ENCODE measurements around the gene CNGA4.
"Not testable (repeated sequence)": the region's sequence is repeated elsewhere in the genome, so short reads cannot be mapped to it uniquely, and the experiment has no call there.

Gene CNGA4

DNA sequence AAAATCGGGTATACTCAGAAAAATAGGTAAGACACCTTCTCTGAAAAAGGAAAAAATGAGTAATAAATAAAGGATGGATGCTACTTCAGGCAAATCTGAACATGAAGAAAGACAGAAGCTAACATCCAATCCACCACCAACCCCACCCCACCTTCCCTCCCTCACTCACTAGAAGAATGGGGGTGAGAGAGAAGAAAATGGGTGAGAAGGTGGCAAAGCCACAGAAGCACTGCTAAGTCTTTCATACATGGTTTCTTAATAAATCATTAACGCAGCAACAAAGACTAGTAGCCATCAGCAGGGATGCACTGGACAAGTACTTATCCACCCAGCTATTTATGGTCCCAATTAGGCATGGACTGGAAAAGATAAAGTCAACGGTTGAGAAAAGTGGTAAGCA is 10.4 kb upstream of the CNGA4 start:
- no peak for DNase-seq

DNA sequence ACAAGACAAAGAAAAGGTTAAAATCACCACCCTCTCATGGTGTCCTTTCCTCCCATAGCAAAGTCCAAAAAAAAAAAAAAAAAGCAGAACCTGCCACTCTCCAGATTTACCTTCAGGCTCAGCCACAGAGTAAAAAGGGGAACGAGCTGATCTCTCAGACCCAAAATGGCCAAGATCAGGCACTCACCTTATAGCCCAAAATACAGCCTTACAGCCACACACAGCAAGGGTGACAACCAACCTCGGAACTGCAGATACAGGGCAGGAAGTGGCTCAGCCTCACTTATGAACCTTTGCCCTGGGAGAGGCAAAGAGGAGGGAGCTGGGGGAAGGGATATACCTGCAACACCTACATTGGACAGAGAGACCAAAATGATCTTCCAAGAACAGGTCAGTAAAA is 9.0 kb upstream of the CNGA4 start:
- no peak for DNase-seq

DNA sequence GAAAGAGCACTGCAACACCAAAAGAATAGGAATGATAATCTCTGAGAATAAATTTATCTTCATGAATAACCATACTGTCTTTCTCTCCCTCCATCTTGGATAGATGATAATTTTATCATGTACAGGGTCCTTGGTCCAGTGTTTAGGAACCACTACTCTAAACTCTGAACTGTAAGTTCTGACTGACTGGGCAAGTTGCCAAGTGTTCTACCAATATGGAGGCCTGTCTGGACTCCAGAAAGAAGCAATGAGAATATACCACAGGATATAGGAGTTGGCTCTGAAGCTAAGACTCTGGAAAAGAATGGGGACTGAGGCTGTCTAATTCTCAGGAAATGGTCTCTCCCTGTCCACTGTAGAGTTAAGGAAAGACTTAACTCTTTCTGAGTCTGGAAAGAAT is 6.0 kb upstream of the CNGA4 start:
- no peak for DNase-seq

DNA sequence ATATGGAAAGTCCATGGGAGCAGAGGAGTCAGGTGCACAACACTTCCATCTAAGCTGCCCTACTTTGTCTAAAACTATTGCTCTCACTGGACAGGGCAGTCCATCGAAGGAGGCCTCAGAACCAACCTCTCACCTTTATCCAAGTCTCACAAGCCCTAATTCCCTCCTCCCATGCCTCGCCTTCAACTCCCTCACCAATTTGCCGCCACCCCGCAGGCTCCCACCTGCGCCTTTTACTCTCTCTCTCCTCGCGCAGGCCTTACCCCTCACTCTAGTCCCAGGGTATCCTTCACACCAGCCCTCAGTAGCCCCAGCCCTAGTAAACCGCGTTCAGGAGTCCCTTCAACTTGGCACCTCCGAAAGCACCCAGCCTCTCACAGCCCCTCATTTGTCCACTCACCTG is 4.9 kb upstream of the CNGA4 start:
- no peak for DNase-seq

DNA sequence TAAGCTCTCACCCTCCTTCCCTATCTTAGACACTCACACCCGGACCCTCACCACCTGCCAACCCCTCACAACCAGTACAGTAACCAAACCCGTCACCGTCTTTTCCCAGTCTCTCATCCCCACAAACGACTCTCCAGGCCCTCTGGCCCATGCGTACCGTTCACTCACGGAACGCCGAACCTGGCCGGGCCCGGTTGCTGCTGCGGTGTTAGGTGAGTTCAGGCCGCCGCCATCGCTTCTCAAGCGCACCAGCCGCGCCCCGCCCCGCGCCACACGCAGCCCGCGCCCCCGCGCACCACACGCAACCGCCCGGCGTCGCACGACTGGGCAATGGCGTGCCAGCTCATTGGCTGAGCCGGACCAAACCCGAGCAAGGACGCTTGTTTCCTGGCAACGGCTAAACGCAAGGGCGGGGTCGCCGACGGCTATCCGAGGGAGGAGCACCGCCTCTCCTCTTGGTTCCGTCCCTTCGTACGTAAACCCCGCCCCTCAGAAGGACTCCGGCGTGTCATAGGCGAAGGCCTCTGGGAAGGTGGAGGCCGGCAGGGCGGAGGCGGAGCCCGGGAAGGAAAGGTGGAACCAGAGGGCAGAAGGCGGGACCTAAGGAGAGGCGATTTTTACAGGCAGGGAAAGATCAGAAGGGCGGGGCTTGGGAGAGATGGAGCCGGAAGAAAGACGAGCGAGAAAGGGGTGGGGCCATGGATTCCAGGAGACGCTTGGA is 4.3 kb upstream of the CNGA4 start, which contains the start of gene FHIP1B:
Gene FHIP1B (minus strand): TSS at position 250 of the 721 bp plus-strand sequence. CDS start 10,120 bp downstream, outside the sequence.
- peak; percentile 99 for DNase-seq

DNA sequence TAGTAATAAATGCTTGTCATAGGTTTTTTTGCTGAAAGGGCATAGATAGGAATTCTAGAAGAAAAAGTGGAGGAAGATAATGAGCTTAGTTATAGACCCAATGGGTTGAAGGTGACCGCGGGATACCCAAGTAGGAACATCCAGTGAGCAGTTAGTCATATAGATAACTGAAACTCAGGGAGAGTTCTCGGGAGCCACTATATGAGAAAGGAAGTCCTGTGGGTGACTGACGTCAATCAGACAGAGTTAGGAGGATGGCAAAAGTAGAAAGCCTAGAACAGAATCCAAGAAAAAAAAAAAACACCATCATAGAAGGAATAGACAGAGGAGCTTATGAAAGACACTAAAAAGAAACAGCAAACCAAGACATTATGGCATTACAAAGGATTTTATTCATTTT is 1.6 kb upstream of the CNGA4 start:
- no peak for DNase-seq

DNA sequence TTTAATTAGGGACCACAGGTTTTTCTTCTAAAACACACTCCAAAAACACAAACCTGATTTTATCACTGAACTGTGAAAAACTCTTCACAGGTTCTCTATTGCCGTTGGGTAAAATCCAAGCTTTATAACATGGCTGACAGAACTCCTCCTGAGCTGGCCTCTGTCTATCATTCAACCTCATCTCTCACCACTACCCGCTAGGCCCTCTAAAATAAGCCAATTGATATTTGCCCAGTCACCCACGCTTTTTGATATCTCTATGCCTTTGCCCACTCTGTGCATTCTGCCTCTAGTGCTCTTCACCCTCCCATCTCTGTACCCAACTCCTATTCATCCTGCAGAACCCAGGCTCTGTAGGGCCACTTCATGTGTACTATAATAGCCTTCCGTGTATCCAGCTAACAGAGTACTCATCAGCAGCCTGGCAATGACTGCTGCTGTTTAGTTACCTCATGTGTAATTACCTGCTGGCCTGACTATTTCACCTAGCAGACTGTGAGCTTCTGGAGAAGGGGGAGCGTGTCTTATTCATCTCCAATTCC is 1.1 kb upstream of the CNGA4 start:
- DNase-seq = no peak

DNA sequence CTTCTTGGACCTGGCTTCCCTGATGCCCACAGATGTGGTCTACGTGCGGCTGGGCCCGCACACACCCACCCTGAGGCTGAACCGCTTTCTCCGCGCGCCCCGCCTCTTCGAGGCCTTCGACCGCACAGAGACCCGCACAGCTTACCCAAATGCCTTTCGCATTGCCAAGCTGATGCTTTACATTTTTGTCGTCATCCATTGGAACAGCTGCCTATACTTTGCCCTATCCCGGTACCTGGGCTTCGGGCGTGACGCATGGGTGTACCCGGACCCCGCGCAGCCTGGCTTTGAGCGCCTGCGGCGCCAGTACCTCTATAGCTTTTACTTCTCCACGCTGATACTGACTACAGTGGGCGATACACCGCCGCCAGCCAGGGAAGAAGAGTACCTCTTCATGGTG is 1.2 kb downstream of the CNGA4 start:
- DNase-seq = no peak

DNA sequence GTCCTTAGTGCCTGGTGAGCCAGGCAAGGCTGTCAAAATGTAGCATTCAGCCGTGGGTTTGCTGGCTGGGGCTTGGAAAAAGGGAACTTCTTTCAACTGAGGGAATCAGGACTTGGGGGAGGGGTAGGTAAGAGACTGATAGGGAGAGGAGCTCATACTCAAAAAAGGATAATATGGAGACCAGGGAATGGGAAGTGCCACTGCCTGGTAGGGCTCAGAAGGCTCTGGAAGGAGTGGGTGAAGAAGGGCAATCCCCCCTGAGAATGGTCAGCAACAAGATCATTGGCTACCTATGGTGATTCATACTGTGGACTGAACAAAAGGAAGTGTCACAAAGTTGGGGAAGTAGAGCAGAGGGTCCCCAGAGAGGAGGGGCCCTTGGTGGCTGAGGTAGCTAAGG is 1.9 kb downstream of the CNGA4 start:
- DNase-seq = no peak

DNA sequence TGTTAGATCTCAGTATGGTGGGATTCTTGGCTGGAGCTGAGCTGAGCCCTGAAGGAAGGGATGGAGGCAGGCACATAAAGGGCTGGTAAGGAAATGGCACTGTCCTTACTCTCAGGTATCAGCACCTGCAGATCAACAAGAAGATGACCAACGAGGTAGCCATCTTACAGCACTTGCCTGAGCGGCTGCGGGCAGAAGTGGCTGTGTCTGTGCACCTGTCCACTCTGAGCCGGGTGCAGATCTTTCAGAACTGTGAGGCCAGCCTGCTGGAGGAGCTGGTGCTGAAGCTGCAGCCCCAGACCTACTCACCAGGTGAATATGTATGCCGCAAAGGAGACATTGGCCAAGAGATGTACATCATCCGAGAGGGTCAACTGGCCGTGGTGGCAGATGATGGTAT is 2.4 kb downstream of the CNGA4 start:
- no peak for DNase-seq

DNA sequence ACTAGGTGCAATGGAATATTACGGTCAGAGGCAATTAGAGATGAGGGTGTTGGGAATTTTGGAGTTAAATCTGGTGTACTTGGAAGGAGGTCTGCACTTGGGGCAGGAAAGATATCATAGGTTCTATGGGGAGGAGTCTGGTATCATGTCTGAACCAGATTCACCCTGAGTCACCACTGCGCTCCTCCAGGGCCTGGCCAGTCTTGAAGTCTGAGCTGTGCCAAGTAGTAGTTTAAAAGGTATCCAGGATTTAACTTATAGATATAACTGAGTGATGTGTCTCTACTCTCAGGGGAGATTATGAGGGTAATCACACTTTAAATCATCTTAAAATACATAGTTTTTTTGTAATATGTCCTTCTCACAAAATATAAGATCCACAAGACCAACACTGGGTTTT is 6.6 kb downstream of the CNGA4 start:
- DNase-seq = no peak

DNA sequence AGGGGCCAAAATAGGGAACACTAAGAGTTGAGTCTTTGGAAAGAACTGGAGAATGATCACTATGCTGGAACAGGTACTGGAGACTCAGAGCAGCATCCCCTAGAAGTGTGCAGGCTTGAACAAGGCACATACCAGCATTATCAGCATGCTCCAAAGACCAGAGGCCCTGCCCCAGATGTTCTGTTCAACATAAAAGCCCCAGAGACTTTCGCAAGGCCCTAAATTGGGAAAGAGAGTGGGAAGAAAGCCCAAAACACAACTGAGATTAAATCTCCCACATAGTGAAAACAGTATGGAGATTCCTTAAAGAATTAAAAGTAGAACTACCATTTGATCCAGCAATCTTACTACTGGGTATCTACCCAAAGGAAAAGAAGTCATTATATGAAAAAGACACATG is 9.4 kb downstream of the CNGA4 start:
- no peak for DNase-seq

DNA sequence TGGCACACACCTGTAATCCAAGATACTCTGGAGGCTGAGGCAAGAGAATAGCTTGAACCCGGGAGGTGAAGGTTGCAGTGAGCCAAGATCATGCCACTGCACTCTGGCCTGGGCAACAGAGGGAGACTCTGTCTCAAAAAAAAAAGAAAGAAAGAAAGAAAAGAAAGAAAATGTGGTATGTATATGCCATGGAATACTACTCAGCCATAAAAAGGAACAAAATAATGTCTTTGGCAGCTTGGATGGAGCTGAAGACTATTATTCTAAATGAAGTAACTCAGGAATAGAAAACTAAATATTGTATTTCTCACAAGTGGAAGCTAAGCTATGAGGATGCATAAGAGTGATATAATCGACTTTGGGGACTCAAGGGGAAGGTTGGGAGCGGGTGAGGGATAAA is 10.0 kb downstream of the CNGA4 start:
- not testable (repeated sequence) for DNase-seq

DNA sequence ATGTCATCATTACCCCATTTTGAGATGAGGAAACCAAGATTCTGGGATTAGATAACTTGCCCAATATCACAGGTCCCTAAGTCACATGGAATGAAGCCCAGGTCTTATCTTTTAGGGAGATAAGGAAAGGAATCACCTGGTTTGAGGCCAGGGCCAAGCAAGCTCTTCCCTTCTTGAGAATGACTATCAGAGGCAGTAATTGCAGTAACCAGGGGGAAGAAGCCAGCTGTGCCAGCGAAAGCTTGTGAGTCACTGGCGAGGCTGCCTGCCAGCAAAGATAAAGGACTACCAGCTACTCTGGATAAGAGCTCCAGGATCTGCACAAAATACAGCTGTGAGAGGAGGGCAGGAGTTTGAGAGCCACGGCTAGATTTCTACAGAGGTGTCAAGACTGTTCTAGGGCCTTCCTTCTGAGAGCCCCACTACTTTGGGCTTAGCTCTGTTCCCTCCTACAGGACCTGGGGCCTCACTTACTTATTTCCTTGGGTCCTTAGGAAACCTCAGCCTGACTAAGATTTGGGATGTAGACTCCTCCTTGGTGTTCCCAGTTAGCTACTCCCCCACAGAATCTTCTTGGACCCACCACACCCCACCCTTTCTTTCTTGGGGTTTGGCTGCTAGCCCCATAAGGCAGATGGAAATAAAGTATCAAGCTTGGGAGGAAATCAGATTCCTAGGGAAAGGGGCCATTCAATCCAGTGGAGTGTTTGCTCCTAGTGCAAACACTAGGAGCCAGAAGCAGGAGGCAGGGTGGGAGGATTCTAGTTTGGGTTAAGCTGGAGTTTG is 11.1 kb downstream of the CNGA4 start:
- DNase-seq = no peak

DNA sequence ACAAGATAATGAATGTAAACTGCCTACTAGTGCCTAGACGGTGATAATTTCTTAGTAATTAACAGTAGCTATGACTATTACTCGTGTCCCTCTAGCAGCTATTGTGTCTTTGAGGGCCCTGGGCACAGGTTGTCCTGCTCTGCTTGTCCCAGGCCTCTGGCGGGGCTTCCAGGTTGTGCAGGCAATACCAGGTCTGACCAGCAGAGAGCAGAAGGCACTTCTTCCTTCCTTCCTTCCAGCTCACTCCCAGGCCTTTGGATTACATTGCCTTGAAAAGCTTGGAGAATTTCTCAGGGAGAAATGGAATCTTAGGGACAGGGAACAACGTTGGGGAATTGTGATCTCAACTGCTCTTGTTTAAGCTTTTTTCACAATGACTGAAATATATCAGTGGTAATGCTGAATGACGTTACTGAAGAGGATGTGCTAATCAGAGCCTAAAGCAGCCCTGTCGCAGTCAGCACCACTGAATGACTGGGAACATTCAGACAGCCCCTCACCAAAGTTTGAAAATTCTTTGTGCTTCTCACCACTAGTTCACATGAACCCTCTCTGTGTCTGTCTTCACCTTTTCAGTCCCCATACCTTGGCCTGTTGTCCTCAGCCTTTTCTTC is 12.3 kb downstream of the CNGA4 start:
- DNase-seq = peak; percentile 11

DNA sequence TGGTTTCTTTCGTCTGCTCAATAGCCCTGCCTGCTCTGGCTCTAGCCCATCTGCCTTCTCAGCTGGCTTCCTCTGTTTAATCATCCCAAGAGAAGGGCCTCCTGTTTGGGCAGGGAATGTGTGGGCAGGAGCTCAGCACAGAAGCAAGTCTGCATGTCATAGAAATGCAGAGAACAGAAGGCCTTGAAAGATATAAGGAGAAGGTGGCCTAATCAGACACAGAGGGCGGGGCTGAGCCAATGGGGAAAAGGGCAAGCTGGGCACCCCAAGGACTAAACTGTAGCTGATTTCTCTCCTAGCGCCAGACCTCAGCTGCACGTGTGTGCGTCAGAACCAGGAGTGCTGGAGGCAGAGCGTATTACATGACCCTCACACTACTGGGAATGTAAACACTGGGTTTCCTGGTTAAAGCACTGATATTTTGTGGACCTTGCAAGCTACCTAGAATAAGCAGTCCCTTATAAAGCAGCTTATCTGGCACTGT is 13.1 kb downstream of the CNGA4 start:
- DNase-seq = no peak

DNA sequence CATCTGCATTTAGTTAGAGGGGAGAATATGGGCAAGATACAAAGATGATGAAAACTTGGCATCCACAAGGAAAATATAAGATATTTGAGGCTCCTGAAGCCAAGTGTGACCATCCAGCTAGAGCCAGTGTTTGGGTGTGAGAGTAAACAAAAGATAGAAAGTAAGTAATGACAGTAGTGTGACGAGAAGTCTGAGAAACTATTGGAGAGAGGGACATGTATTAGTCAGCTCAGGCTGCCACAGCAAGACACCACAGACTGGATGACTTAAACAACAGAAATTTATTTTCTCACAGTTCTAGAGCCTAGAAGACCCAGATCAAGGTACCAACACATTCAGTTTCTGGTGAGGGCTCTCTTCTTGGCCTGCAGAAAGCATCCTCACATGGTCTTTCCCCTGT is 14.3 kb downstream of the CNGA4 start:
- no peak for DNase-seq

DNA sequence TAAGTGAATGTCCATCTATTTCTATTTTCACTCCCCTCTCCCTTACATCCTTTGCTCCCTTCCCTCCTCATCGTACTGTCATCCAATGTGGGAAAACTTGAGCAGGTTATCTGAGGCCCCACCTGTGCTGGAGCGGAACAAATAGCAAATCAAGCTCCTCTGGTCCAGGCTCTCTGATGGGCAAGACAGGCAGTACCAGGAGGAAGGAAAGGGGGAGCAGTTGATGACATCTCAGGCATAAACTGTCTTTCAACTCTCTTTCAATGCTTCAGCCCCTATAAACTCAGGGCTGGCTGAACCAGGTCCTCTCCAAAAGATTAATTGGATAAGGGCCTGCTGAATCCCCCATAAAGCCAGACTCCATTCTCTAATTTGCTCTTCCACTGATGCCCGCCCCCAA is 19.3 kb downstream of the CNGA4 start:
- DNase-seq = no peak

DNA sequence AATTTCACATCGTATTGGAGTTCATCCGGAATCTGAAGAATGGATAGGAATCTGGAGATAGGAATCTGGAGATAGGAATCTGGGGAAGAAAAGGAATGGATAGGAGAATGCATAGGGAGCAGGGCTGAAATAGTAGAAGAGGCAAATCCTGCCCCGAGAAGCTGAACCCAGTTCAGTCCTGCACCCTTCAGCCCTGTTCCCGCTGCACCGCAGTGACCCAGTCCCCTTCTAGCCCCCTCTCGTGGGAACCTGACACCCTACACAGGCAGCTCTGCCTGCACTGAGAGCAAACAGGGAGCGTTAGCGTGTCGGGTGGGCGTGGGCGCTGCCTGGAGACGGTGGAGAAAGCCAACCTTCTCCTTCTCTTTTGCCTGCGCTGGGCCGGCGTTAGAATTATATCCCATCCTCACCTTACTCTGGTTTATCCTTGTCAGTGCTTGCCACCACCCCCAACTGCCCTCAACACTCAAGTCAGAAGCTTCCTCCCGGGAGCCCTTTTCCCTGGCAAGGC is 19.7 kb downstream of the CNGA4 start:
- no peak for DNase-seq

DNA sequence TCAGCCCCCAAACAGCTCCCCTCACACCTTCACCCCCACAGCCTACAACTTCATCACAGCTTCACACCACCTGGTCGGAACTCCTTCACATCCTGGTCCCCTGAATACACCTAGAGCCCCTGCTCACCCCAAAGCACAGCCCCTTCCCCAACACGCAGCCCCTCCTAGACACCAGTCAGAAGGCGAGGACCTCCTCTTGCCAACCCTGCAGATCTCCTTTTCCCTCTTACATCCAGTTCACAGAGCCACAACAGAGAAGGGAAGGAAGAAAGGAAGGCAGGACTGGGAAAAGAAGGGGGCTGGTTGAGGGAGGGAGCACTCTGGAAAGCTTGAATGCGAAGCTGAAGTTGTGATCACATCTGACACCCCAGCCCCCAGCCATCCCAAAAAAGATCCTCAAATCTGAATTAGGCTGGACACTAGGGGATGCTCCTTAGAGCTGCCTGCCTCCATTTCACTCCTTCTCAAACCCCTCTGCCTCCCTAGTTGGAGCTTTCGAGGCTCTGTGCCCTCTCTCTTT is 21.4 kb downstream of the CNGA4 start:
- no peak for DNase-seq

DNA sequence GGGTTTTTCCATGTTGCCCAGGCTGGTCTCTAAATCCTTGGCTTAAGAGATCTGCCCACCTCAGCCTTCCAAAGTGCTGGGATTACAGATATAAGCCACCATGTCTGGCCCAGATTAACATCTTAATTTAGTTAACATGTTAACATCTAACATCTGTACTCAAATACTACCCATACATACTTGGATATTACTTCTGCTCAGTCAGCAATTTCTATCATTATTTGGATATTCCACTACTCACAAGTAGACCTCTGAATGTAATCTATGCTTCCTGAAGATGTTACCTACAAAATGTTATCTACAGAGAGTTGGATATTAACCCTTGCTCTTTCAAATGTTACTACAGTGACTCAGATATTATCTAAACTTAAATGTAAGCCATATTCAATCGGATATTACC is 24.8 kb downstream of the CNGA4 start:
- DNase-seq = no peak

DNA sequence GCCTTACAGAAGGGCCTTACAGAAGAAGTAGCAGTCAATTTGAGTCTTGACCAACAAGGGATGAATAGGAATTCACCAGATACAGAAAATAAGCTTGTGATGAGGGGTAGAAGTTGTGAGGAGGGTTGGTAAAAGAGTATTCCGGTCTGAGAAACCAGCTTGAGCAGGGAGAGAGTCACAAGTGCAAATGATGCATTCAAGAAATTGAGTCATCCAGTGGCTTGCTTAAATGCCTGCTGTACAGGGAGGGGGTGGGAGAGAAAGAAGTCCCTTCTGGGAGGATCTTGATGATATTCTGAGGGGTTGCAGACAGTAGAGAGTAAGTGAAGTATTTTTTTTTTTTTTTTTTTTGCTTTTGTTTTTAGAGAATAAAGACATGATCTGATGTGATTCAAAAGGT is 29.9 kb downstream of the CNGA4 start:
- DNase-seq = no peak

DNA sequence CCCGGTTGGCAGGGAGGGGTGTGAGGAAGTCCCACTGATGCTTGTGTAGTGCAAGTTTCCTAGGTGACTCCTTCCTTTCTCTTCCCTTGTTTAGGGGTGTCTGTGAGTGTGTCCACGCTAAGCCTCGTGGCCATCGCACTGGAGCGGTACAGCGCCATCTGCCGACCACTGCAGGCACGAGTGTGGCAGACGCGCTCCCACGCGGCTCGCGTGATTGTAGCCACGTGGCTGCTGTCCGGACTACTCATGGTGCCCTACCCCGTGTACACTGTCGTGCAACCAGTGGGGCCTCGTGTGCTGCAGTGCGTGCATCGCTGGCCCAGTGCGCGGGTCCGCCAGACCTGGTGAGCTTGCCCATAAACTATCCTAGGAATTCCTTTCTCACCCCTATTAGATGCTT is 31.1 kb downstream of the CNGA4 start:
- no peak for DNase-seq
